GM13976 (cell line): ENCODE results near the gene NR5A1.

Experiments used
- DNase-seq: peaks from one replicate; pipeline ENCODE4 v3.0.0; 2012; ENCODE audit warnings: low spot score
- in situ Hi-C: fragments of 300-500 bp; cut with MboI; formaldehyde crosslinking; loops from one replicate; pipeline ENCODE4 v1.12.0; 2022; ENCODE audit warnings: low sequenced_read_pairs, mixed read lengths, inconsistent platforms; ENCODE audit not compliant: unreplicated experiment
- TF ChIP-seq, protein P1 (sequence below): IDR thresholded peaks from 2 replicates; pipeline ENCODE4 v1.5.1; 2012; ENCODE audit warnings: borderline replicate concordance, mild to moderate bottlenecking; ENCODE audit not compliant: insufficient read depth; ENCODE audit errors: extremely low read depth, missing control alignments, control extremely low read depth

NR5A1 gene

DNA sequence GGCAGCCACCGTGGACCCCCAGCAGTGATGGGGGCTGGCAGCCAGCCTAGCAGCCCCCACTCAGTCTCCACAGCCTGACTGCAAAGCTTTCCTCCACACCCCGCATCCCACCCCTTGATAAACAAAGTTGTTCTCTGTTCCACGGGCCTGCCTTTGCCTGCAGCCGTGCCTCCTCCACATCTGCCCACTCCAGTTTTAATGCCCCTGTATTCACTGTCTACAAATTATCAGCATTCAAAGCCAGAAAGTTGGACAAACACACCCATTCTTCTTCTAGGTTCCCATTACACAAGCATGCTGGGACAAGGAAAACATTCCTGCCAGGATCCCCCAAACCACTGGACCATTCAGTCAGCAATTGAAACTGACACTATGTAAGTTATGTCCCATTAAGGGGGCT lies 23.0 kb upstream of the NR5A1 start:
- in situ Hi-C loops, result no loop called here
- TF ChIP-seq, protein P1, sequence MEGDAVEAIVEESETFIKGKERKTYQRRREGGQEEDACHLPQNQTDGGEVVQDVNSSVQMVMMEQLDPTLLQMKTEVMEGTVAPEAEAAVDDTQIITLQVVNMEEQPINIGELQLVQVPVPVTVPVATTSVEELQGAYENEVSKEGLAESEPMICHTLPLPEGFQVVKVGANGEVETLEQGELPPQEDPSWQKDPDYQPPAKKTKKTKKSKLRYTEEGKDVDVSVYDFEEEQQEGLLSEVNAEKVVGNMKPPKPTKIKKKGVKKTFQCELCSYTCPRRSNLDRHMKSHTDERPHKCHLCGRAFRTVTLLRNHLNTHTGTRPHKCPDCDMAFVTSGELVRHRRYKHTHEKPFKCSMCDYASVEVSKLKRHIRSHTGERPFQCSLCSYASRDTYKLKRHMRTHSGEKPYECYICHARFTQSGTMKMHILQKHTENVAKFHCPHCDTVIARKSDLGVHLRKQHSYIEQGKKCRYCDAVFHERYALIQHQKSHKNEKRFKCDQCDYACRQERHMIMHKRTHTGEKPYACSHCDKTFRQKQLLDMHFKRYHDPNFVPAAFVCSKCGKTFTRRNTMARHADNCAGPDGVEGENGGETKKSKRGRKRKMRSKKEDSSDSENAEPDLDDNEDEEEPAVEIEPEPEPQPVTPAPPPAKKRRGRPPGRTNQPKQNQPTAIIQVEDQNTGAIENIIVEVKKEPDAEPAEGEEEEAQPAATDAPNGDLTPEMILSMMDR, result no peak
- no peak for DNase-seq

DNA sequence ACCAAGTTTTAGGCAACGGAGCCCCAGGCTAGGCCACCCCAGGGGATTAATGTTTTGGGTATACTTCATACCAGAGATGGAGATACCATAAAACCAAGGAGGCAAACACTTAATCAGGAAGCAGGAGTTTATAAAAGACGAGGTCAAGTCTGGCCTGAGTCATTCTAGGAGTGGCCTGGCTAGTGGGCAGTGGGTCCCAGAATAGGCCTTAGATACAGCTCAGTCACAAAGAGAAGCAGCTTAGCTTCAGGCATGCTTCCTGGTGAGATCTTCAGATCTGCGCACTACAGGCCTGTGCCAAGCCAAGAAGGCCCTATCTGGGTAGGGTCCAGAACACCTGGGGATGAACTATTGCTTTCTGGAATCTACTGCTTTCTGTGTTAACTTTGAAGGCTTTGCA lies 20.6 kb upstream of the NR5A1 start:
- DNase-seq, result no peak
- in situ Hi-C loops, result no loop called here
- TF ChIP-seq, protein P1, result no peak

DNA sequence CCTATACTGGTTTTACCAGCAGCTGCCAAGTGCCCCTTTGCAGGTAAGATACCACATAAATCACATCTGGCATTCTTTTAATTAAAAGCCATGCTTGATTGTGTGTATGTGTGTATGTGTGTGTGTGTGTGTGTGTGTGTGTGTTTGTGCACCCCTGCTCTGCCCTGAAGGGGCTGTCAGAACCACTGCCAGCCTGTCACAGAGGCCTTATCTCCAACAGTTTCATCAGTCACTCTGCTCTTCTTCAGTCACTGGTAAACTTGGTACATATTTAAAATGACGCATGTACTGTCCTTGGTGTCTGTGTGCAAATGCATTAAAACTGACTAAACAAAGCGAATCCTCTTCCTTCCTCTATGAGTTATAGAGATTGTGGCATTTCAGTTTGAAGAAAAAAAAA lies 19.0 kb upstream of the NR5A1 start:
- TF ChIP-seq, protein P1, result no peak
- DNase-seq, result no peak
- in situ Hi-C loops, result no loop called here

DNA sequence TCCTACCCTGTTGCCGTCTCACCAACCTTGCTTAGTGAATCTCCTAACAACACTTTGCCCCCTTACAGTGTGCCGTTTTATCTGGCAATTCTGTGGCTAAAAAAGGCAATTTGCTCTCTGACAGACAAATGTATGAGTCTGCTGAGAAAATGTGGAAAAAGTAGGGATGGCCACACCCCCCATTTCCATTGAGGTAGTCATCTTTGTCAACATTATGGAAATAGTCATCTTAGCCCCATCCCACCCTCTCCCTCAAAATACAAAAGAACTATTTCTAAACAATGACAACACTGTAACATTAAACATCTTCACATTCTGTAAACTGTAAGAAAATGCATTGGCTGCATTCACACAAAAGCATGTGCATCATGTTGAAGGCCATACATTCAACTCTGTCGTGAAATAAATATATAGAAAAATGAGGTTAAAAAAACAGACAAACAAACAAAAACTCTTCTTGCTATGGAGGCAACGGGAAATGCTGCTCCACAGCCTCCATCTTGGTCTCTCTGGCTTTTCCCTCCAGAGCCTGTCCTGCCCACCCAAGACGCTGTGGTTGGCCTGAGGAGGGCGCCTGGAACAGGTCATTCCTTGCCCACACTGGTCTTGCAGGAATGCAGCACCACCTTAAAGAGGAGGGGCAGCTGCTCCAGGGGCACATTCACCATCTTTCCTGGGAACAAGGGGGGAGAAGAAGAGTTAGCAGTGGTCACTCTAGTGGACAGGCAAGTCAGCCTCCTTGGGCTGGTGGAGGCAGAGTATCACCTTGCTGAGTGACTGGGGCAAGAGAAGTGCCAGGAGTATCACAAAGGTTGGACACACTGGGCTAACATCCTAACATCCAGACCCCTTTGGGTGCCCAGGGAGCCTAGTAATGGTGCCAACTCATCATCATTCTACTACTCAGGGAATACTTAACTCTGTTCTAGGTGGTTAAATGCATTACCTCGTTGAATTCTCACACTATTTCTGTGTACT lies 15.2 kb upstream of the NR5A1 start:
- DNase-seq, result no peak

DNA sequence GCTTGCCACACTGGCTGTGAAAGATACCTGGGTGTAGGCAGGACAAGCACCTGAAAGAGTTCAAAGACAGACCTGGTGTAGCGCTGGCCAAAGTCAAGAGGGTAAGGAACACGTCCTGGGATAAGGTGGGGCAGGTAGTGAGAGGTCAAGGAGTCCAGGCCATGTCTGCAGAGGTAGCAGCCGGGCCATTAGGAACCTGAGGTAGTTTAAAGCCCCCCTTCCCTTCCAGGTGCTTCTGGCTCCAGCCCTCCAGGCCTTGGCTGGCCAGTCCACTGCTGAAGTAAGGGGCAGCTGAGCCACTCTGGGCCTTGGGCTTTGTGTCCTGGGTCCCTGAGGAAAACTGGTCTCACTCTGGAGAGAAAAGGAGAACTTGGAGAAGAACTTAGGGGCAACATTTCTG lies 13.9 kb upstream of the NR5A1 start:
- in situ Hi-C loops, result no loop called here
- DNase-seq, result no peak
- TF ChIP-seq, protein P1, result no peak

More for the DNA sequence above, 15.2 kb upstream of the NR5A1 start:
- TF ChIP-seq, protein P1, result no peak
- in situ Hi-C loops, result no loop called here

DNA sequence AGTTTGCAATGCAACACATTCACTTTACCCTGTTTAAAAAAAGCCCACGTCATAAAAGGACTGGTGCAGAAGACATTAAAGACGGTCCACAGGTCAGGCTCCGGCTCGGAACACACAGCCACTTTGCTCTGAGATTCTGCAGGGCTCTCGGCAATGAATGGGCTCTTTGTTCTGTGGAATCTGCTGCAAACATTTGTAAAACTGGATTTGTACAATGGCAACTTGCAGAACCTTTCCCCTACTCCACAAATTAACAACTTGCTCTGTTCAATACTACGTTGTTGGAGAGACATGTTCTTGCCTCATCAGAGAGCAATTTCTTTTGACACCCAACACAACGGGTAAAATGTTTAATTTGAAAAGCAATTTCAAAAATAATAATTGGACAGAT lies 13.0 kb upstream of the NR5A1 start:
- TF ChIP-seq, protein P1, result no peak
- in situ Hi-C loops, result no loop called here
- DNase-seq, result no peak
